ENCODE data around the gene CBLB.

DNA sequence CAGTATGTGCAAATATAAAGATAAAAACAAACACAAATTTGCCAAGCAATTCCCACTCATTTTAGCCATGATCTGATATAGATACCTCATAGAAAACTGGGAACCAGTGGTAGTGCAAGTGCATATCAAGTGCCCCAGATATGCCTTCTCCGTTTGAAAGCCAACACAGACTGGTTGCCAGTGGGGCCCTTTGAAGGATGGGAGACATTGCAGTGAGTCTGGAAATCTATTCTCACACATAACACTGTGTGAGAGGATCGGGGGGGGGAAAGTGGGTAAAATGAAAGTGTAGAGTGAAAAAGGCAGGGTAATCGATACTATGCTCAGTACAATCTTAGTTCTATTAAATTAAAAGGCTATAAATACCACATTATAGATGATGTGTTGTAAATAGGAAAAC lies 83.0 kb downstream of the CBLB start:
- TF ChIP-seq TAF1 (conservative IDR thresholded peaks at IDR 0.05) (no peak), SP1 (IDR thresholded peaks at IDR 0.05) (no peak), RAD21 (IDR thresholded peaks at IDR 0.05) (no peak), CTCF (IDR thresholded peaks at IDR 0.05; ENCODE audit: low read depth, low read length, missing input control) (no peak), JUND (IDR thresholded peaks at IDR 0.05) (no peak), EGR1 (IDR thresholded peaks at IDR 0.05; ENCODE audit: low read depth in 2 of 2) (no peak), YY1 (IDR thresholded peaks at IDR 0.05) (no peak), GABPA (IDR thresholded peaks at IDR 0.05 in 1 of 2, conservative IDR thresholded peaks at IDR 0.05 in 1 of 2) (no peak), FOXA2 (IDR thresholded peaks at IDR 0.05) (no peak), FOXA1 (IDR thresholded peaks at IDR 0.05) (no peak)
- TF ChIP-seq, protein P1, sequence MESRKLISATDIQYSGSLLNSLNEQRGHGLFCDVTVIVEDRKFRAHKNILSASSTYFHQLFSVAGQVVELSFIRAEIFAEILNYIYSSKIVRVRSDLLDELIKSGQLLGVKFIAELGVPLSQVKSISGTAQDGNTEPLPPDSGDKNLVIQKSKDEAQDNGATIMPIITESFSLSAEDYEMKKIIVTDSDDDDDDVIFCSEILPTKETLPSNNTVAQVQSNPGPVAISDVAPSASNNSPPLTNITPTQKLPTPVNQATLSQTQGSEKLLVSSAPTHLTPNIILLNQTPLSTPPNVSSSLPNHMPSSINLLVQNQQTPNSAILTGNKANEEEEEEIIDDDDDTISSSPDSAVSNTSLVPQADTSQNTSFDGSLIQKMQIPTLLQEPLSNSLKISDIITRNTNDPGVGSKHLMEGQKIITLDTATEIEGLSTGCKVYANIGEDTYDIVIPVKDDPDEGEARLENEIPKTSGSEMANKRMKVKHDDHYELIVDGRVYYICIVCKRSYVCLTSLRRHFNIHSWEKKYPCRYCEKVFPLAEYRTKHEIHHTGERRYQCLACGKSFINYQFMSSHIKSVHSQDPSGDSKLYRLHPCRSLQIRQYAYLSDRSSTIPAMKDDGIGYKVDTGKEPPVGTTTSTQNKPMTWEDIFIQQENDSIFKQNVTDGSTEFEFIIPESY (IDR thresholded peaks at IDR 0.05): no peak
- TF ChIP-seq, protein P2, sequence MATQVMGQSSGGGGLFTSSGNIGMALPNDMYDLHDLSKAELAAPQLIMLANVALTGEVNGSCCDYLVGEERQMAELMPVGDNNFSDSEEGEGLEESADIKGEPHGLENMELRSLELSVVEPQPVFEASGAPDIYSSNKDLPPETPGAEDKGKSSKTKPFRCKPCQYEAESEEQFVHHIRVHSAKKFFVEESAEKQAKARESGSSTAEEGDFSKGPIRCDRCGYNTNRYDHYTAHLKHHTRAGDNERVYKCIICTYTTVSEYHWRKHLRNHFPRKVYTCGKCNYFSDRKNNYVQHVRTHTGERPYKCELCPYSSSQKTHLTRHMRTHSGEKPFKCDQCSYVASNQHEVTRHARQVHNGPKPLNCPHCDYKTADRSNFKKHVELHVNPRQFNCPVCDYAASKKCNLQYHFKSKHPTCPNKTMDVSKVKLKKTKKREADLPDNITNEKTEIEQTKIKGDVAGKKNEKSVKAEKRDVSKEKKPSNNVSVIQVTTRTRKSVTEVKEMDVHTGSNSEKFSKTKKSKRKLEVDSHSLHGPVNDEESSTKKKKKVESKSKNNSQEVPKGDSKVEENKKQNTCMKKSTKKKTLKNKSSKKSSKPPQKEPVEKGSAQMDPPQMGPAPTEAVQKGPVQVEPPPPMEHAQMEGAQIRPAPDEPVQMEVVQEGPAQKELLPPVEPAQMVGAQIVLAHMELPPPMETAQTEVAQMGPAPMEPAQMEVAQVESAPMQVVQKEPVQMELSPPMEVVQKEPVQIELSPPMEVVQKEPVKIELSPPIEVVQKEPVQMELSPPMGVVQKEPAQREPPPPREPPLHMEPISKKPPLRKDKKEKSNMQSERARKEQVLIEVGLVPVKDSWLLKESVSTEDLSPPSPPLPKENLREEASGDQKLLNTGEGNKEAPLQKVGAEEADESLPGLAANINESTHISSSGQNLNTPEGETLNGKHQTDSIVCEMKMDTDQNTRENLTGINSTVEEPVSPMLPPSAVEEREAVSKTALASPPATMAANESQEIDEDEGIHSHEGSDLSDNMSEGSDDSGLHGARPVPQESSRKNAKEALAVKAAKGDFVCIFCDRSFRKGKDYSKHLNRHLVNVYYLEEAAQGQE (IDR thresholded peaks at IDR 0.05): no peak
- TF ChIP-seq, protein P3, sequence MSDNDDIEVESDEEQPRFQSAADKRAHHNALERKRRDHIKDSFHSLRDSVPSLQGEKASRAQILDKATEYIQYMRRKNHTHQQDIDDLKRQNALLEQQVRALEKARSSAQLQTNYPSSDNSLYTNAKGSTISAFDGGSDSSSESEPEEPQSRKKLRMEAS (IDR thresholded peaks at IDR 0.05): no peak
